HepG2 (cell line): ENCODE measurements around the gene OGFOD3. TPM values are rescaled to one million over a fixed set of nuclear protein-coding genes. Genes with fewer than 3 reads are reported as not detected.
A peak's percentile ranks its signal among the peaks of the same experiment; 100 is the strongest.

Experiments
- ATAC-seq: fragments of 200-7000 bp; cut with Tn5 transposase; 3 replicates; pipeline ENCODE4 v1.9.1; 2020; ENCODE audit warnings: mild to moderate bottlenecking, moderate library complexity
- BruUV-seq: library from RNA; stranded (reverse); fragments of 400-500 nt; replicated peaks from 2 replicates; lab custom pipeline; 2021; lab: Mats Ljungman, UMichigan
- CTCF ChIA-PET: fragments of 300-600 bp; formaldehyde crosslinking; extraction: SDS; loops from one replicate; lab custom pipeline; 2021; ENCODE audit warnings: low total read pairs, inconsistent platforms, low intra/inter-chr PET ratio; lab: Yijun Ruan, JAX
- POLR2A ChIA-PET: fragments of 350-600 bp; sonication (Branson Sonifier 250); formaldehyde crosslinking; loops from one replicate; lab custom pipeline; 2020; ENCODE audit warnings: antibody characterized with exemption, inconsistent platforms; lab: Yijun Ruan, JAX
- DNase-seq: peaks from one replicate; pipeline ENCODE4 v3.0.0-alpha.2; 2015; ENCODE audit warnings: low spot score
- FAIRE-seq: peaks from 3 replicates; lab custom pipeline; 2011; peaks lifted over from hg19 to GRCh38; lab: Jason Lieb, UNC
- H2AFZ ChIP-seq: one replicate; pipeline ENCODE4 v1.6.1; 2011; ENCODE audit warnings: low read length, inconsistent platforms
- H3K27ac ChIP-seq: fragments of 300-600 bp; 3 replicates; pipeline ENCODE4 v1.8.0; 2011; ENCODE audit warnings: mixed run types, mild to moderate bottlenecking, mixed read lengths, low read length, inconsistent platforms; ENCODE audit not compliant: insufficient read depth; ENCODE audit errors: extremely low read length
- H3K27me3 ChIP-seq, 2 experiments: fragments of 200-600 bp in 1 of 2; 2 replicates in 1 of 2; 3 replicates in 1 of 2; pipeline versions ENCODE4 v1.6.0 to v1.8.0; 2011; ENCODE audit warnings: low read length in 2 of 2, mild to moderate bottlenecking in 2 of 2, moderate library complexity in 2 of 2, inconsistent platforms in 1 of 2; ENCODE audit not compliant: insufficient read depth in 2 of 2, control insufficient read depth in 1 of 2
- H3K36me3 ChIP-seq, 2 experiments: fragments of 200-600 bp in 1 of 2; replicated peaks in 1 of 2; 2 replicates in 1 of 2; 3 replicates in 1 of 2; pipeline versions ENCODE4 v1.5.1 to v1.8.0; 2011; ENCODE audit warnings: low read length in 2 of 2, inconsistent platforms in 1 of 2; ENCODE audit not compliant: insufficient read depth in 2 of 2, control insufficient read depth in 1 of 2
- H3K4me1 ChIP-seq: 2 replicates; pipeline ENCODE4 v1.5.1; 2012; ENCODE audit warnings: low read length, inconsistent platforms; ENCODE audit not compliant: insufficient read depth
- H3K4me2 ChIP-seq: 2 replicates; pipeline ENCODE4 v1.6.0; 2011; ENCODE audit warnings: low read depth, low read length, inconsistent platforms
- H3K4me3 ChIP-seq, 3 experiments: fragments of 200-600 bp in 1 of 3; sonication (generic), shearing (Covaris generic) in 1 of 3; replicated peaks in 1 of 3; 2 replicates each; pipeline ENCODE4 v1.5.1; 2011 to 2016; ENCODE audit warnings: low read length in 3 of 3, inconsistent platforms in 2 of 3, low read depth in 2 of 3, mild to moderate bottlenecking in 2 of 3, control low read depth in 1 of 3, mixed read lengths in 1 of 3; ENCODE audit not compliant: insufficient read depth in 1 of 3
- H3K79me2 ChIP-seq: one replicate; pipeline ENCODE4 v1.6.1; 2011; ENCODE audit warnings: low read length, inconsistent platforms; ENCODE audit not compliant: insufficient read depth
- H3K9ac ChIP-seq: 2 replicates; pipeline ENCODE4 v1.6.0; 2011; ENCODE audit warnings: mild to moderate bottlenecking, low read depth, low read length, inconsistent platforms; ENCODE audit not compliant: insufficient read depth
- H3K9me3 ChIP-seq: 2 replicates; pipeline ENCODE4 v1.5.1; 2012; ENCODE audit warnings: mild to moderate bottlenecking, low read length
- H4K20me1 ChIP-seq: 2 replicates; pipeline ENCODE4 v1.6.0; 2011; ENCODE audit warnings: inconsistent platforms, mild to moderate bottlenecking, low read length, moderate library complexity; ENCODE audit not compliant: insufficient read depth
- BRF2 ChIP-seq: sonication (generic); formaldehyde crosslinking; IDR thresholded peaks from 2 replicates; pipeline ENCODE4 v1.8.1; 2022; ENCODE audit warnings: mild to moderate bottlenecking, missing genetic modification reagents
- DPF2 ChIP-seq: sonication (generic); formaldehyde crosslinking; IDR thresholded peaks from 2 replicates; pipeline ENCODE4 v1.4.0; 2020; ENCODE audit warnings: mild to moderate bottlenecking, low read depth, missing genetic modification reagents, borderline replicate concordance
- HNRNPK ChIP-seq: fragments of 200-400 bp; formaldehyde crosslinking; IDR thresholded peaks from 2 replicates; pipeline ENCODE4 v1.6.1; 2018; ENCODE audit warnings: low read length, low read depth, moderate library complexity, mild to moderate bottlenecking; ENCODE audit not compliant: poor library complexity, severe bottlenecking
- MYPOP ChIP-seq: sonication (generic); formaldehyde crosslinking; IDR thresholded peaks from 2 replicates; pipeline ENCODE4 v1.8.1; 2023; ENCODE audit warnings: mild to moderate bottlenecking, moderate library complexity, missing genetic modification reagents
- NRL ChIP-seq: sonication (generic); formaldehyde crosslinking; IDR thresholded peaks from 2 replicates; pipeline ENCODE4 v1.5.0; 2020; ENCODE audit warnings: missing genetic modification reagents, mild to moderate bottlenecking, moderate library complexity, borderline replicate concordance
- PATZ1 ChIP-seq: sonication (generic); formaldehyde crosslinking; IDR thresholded peaks from 2 replicates; pipeline ENCODE4 v1.4.0; 2020; ENCODE audit warnings: missing genetic modification reagents
- RARA ChIP-seq: IDR thresholded peaks from 2 replicates; pipeline ENCODE4 v1.6.1; 2016; ENCODE audit warnings: missing genetic modification reagents, missing compliant biosample characterization
- RXRA ChIP-seq: sonication (generic); formaldehyde crosslinking; IDR thresholded peaks from 2 replicates; pipeline ENCODE4 v1.5.1; 2020; ENCODE audit warnings: missing genetic modification reagents
- THYN1 ChIP-seq: sonication (generic); formaldehyde crosslinking; IDR thresholded peaks from 2 replicates; pipeline ENCODE4 v1.8.1; 2023; ENCODE audit warnings: low read depth, mild to moderate bottlenecking, moderate library complexity, missing genetic modification reagents, borderline replicate concordance
- ZBTB33 ChIP-seq: sonication (generic); formaldehyde crosslinking; IDR thresholded peaks from 2 replicates; pipeline ENCODE4 v1.4.0; 2020; ENCODE audit warnings: missing genetic modification reagents
- ZFP82 ChIP-seq: sonication (generic); formaldehyde crosslinking; IDR thresholded peaks from 2 replicates; pipeline ENCODE4 v1.5.1; 2020; ENCODE audit warnings: mild to moderate bottlenecking, missing genetic modification reagents, borderline replicate concordance
- ZNF484 ChIP-seq: sonication (generic); formaldehyde crosslinking; IDR thresholded peaks from 2 replicates; pipeline ENCODE4 v1.5.1; 2020; ENCODE audit warnings: mild to moderate bottlenecking, low read depth, missing genetic modification reagents, borderline replicate concordance
- ZNF782 ChIP-seq: sonication (generic); formaldehyde crosslinking; IDR thresholded peaks from 2 replicates; pipeline ENCODE4 v1.4.0; 2020; ENCODE audit warnings: missing genetic modification reagents, mild to moderate bottlenecking, borderline replicate concordance
- ZSCAN30 ChIP-seq: sonication (generic); formaldehyde crosslinking; IDR thresholded peaks from 2 replicates; pipeline ENCODE4 v1.5.0; 2020; ENCODE audit warnings: mild to moderate bottlenecking, missing genetic modification reagents
- ZSCAN31 ChIP-seq: sonication (generic); formaldehyde crosslinking; IDR thresholded peaks from 2 replicates; pipeline ENCODE4 v1.5.0; 2020; ENCODE audit warnings: low read depth, mild to moderate bottlenecking, missing genetic modification reagents
- WGBS: methylation state at CpG from one replicate; pipeline ENCODE4 v1.1.6; 2017; ENCODE audit warnings: low lambda C conversion rate; 5-methylcytosine and 5-hydroxymethylcytosine counted together
- in situ Hi-C: cut with HindIII; loops from 2 replicates; pipeline ENCODE4 v1.10.0; 2017; ENCODE audit warnings: low pct_unique_long_range_greater_than_20kb; ENCODE audit not compliant: extremely low pct_ligation_motif_present
- intact Hi-C: fragments of 100-400 bp; cut with micrococcal nuclease; formaldehyde crosslinking; loops from one replicate; pipeline ENCODE4 v1.10.0; 2022; ENCODE audit not compliant: unreplicated experiment
- polyA plus RNA-seq, 8 experiments: library from polyadenylated mRNA; depleted of rRNA in 3 of 8; stranded (reverse) in 7 of 8; unstranded in 1 of 8; fragments of >200 nt; fragmentation: Illumina TruSeq in 4 of 8; extraction: Trizol in 4 of 8; gene quantifications; 2 replicates each; pipeline versions ENCODE4 v1.2.1 to v1.2.3, GENCODE V29; 2011 to 2016; ENCODE audit warnings: low read depth in 4 of 8, missing spikeins in 1 of 8, mixed read lengths in 1 of 8; ENCODE audit not compliant: insufficient read depth in 1 of 8
- total RNA-seq, 5 experiments: library from RNA; depleted of rRNA; stranded (reverse); fragments of >200 nt; fragmentation: Illumina TruSeq; extraction: Trizol; gene quantifications; 2 replicates each; pipeline ENCODE4 v1.2.3, GENCODE V29; 2016; ENCODE audit warnings: low read depth in 1 of 5

The OGFOD3 gene
- total and polyA plus RNA-seq, 2 of the 13 experiments (the other 11 are each of a cell fraction or from before 2014, with no cell fraction given): 40.0 to 42.1 TPM

GRCh38 chr17:82372249-82373071 is 45.9 kb downstream of the OGFOD3 start:
- POLR2A ChIA-PET: interaction anchor here (1.4 to 1.5 kb wide), 3 partner anchors 12 to 131 kb away, joined by 3 to 4 read pairs (median 3); no protein-coding TSS in a partner anchor
- no peak for ATAC-seq
- no TSS peak for BruUV-seq
- TF ChIP-seq BRF2 (CRISPR knock-in tag) (no peak), MYPOP (no peak), HNRNPK (peak; percentile 0), ZNF782 (CRISPR knock-in tag) (no peak), ZNF484 (CRISPR knock-in tag) (no peak), DPF2 (CRISPR knock-in tag) (no peak), RARA (CRISPR knock-in tag) (no peak), NRL (CRISPR knock-in tag) (0 out of 2 replicates have a peak, but pooled peaks have one; percentile 18), ZBTB33 (CRISPR knock-in tag) (peak; percentile 51; the same call in 1 of the 2 replicates), RXRA (CRISPR knock-in tag) (0 out of 2 replicates have a peak, but pooled peaks have one; percentile 16), ZSCAN30 (CRISPR knock-in tag) (no peak), PATZ1 (CRISPR knock-in tag) (0 out of 2 replicates have a peak, but pooled peaks have one; percentile 38), ZFP82 (CRISPR knock-in tag) (no peak), THYN1 (no peak), ZSCAN31 (0 out of 2 replicates have a peak, but pooled peaks have one; percentile 39)

More at GRCh38 chr17:82372249-82373071, 45.9 kb downstream of the OGFOD3 start:
- Histone ChIP-seq H3K4me2 (0 out of 2 replicates have a peak overlapping the region, but pooled peaks have one; percentile 1), H3K27me3 (no peaks in the 10 kb centered on the region), H4K20me1 (no peaks in the 10 kb centered on the region), H2AFZ (no peak overlapping the region), H3K36me3 (no peaks in the 10 kb centered on the region), H3K4me3 (no peak overlapping the region), H3K4me1 (peaks cover 71% of the 10 kb centered on the region), H3K9me3 (no peaks in the 10 kb centered on the region), H3K79me2 (no peaks in the 10 kb centered on the region), H3K27ac (no peak overlapping the region), H3K9ac (no peak overlapping the region)
- WGBS: 68% methylated on average over 39 of the region's 41 CpGs
- intact Hi-C loops: no loop called here
- in situ Hi-C loops: no loop called here
- DNase-seq: no peak
- no peak for FAIRE-seq
- CTCF ChIA-PET: interaction anchor here (1.2 kb wide), 1 partner anchor 21 kb away, joined by 3 read pairs; no protein-coding TSS in a partner anchor
